GM15510 (cell line): ENCODE data around the gene MAPKAPK5.

Experiments used
- POLR2A ChIP-seq: IDR thresholded peaks from 3 replicates; pipeline ENCODE4 v1.6.1; 2011; ENCODE audit warnings: borderline replicate concordance; ENCODE audit not compliant: insufficient read length; ENCODE audit errors: extremely low read depth

The MAPKAPK5 gene

DNA sequence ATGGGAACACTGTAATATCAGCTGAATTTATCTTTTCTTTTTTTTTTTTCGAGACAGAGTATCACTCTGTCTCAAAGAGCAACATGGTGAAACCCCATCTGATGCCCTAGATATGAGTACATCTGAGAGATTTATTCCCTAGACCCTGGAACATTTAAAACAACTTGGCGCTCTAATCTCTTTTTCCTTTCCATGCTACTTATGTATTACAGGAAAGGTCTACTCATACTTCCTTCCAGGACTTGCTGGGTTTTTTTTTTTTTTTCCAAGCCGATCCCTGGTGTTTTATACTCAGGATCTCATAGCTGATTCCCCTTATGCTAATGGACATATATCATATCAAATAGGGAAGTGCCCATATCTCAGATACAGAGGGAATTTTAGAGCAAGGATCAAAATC, 83.1 kb downstream of the MAPKAPK5 start:
- TF ChIP-seq POLR2A: no peak

- no peak for TF ChIP-seq POLR2A
Measured at GRCh38 chr12:111926631-111927030, 84.6 kb downstream of the MAPKAPK5 start.

DNA sequence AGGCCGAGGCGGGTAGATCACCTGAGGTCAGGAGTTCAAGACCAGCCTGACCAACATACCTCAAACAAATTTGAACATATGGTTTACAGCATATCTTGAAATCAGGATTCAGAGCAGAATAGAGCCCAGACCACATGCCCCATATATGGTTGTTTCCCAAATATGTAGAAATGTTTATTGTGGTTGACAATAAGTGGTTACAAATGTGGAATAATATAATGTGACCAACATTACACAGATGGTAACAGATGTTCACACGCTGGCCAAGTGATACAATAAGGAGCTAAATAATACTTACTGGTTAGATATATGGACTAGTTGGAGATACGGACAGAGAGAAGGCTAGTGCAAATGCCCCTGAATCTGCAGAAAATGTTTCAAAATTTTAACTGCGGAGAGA, 85.3 kb downstream of the MAPKAPK5 start:
- no peak for TF ChIP-seq POLR2A

DNA sequence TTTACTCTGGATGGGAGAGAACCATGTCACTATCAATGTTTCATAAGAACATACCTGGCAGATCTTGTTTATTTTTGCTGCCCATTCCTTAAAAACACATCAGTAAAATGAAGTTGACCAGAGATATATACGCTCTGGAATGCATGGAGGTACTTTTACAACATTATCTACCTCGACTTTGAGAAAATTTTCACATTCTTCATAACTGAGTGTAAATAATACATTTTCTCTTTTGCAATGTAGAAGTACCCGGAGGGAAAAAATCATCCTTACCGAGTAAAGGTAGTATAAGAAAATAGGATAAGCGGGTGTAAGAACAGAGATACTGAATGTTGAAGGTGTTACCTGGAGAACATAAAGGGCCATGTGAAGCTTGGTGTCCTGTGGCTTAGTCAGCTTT, 90.2 kb downstream of the MAPKAPK5 start:
- TF ChIP-seq POLR2A: no peak

- TF ChIP-seq POLR2A: no peak
Measured at GRCh38 chr12:111936869-111937268, 94.8 kb downstream of the MAPKAPK5 start.

DNA sequence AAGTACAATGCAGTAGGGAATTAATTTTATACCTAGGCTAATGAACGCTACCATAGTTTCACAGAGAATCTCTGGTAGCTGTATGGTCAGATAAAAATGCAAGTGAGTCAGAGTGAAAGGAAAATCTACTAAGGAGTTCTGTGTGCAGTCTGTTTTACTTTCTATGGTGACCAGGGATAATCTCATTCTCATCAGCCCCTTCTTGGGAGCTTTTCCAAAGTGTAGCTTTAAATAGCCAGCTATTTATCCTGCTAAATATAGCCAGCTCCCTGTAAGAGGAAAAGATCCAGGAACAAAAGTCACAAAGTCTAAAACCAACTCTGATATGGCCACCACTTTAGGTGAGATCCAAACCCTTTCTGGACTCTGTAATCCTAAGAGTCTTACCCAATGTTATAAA, 95.4 kb downstream of the MAPKAPK5 start:
- TF ChIP-seq POLR2A: no peak

DNA sequence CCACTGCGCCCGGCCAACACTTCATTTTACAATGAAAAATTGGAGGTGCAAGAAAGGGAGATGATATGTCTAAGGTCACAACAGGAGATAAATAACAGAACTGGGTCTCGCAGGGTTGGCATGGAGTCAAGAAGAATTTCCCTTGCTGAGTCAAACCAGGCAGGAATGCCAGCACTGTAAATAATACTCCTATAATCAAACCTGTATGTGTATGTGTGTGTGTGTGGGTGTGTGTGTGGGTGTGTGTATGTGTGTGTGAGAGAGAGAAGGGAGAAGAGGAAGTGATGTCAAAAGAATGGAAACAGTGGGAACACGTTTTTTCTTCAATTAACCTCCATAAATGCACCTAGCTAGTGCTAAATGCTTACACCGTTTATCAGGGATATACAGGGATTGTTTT, 100.5 kb downstream of the MAPKAPK5 start:
- TF ChIP-seq POLR2A: no peak

- no peak for TF ChIP-seq POLR2A
Measured at GRCh38 chr12:111943929-111944328, 101.9 kb downstream of the MAPKAPK5 start.
